Heart left ventricle (tissue), 13 donors: Measurements from ENCODE around the gene VTCN1.

Experiments used
- CTCF ChIP-seq, 12 donors: fragments of 200-600 bp; sonication (generic) in 4 of 12; IDR thresholded peaks; one replicate each; pipeline versions ENCODE4 v1.5.0 to v1.8.0; 2018 to 2022; ENCODE audit warnings: antibody characterized with exemption in 12 of 12, mild to moderate bottlenecking in 5 of 12
- POLR2A ChIP-seq, 2 donors: fragments of 450-650 bp; IDR thresholded peaks; one replicate each; pipeline ENCODE4 v1.6.1; 2017; ENCODE audit warnings: antibody characterized with exemption in 2 of 2, mild to moderate bottlenecking in 2 of 2, moderate library complexity in 2 of 2
- donor health status: ischemic (EF 13 %, LVEDD 7.1; RV severe dilation, severe dysfunction).
- donor health status: DM: no; HTN: yes; CAD: no.
- donor health status: DM: no; HTN: no; CAD: no.
- donor health status: ischemic (EF 25% LVEDD 6.9; RV normal size, moderate dysfunction).
- donor health status: ischemic (EF 25% LVEDD 5.7; RV mildly dilated, moderate dysfunction).
- donor health status: ischemic (EF 35%, LVEDD 5.7; RV mildly dilated, moderate dysfunction).
- donor health status: nonischemic (EF 11% LVEDD 7.7; RV severe dilation, severe dysfunction).
- donor health status: DM: yes; HTN: yes; CAD: no.
- donor health status: PGD.
- donor health status: ischemic (EF 29% LVEDD 5.4; RV normal size, mild dysfunction).
- donor health status: nonischemic (EF 23%, LVEDD 6.1; RV moderate dilation, normal function).

GRCh38 chr1:117258791-117259190, 48.1 kb upstream of the VTCN1 start:
- no peak for TF ChIP-seq CTCF (IDR thresholded peaks at IDR 0.05)
- TF ChIP-seq POLR2A (IDR thresholded peaks at IDR 0.05), result no peak
